ENCODE results near the gene PROSER2. TPM values are rescaled to one million over a fixed set of nuclear protein-coding genes. Genes with fewer than 3 reads are reported as not detected.

PROSER2 gene
- total and polyA plus RNA-seq, 2 of the 13 experiments (the other 11 are each of a cell fraction or from before 2014, with no cell fraction given), result 6.9 to 7.7 TPM

- intact Hi-C loops (cut with micrococcal nuclease; ENCODE audit: unreplicated experiment) (loop anchor here (5.0 kb wide), 1 partner anchor 68 kb away; no protein-coding TSS in a partner anchor), in situ Hi-C loops (cut with HindIII; ENCODE audit: extremely low pct_ligation_motif_present, low pct_unique_long_range_greater_than_20kb) (no loop called here)
- peaks cover 19% of the 10 kb centered on the region for H3K4me1 ChIP-seq (ENCODE audit: insufficient read depth, low read length)
- peaks cover 7 to 29% of the 10 kb centered on the region in 2 experiments; a peak in 3 of 5 replicates for H3K36me3 ChIP-seq (replicated peaks in 1 of 2; ENCODE audit: control insufficient read depth in 1 of 2, insufficient read depth in 2 of 2, low read length in 2 of 2)
- ChIA-PET CTCF (ENCODE audit: low intra/inter-chr PET ratio, low total read pairs) (no interaction called here), POLR2A (no interaction called here)
- H3K9ac ChIP-seq (ENCODE audit: insufficient read depth, low read depth, low read length), result no peak overlapping the region
- FAIRE-seq (no peak), DNase-seq (ENCODE audit: low spot score) (no peak), ATAC-seq (no peak)
- no peaks in the 10 kb centered on the region for H3K79me2 ChIP-seq (ENCODE audit: insufficient read depth, low read length)
- no peaks in the 10 kb centered on the region for H3K27me3 ChIP-seq (ENCODE audit: control insufficient read depth in 1 of 2, insufficient read depth in 2 of 2, low read length in 2 of 2)
- H3K9me3 ChIP-seq (ENCODE audit: low read length), result no peaks in the 10 kb centered on the region
- no peak overlapping the region for H3K4me3 ChIP-seq (replicated peaks in 1 of 3; ENCODE audit: insufficient read depth in 1 of 3, low read depth in 2 of 3, low read length in 3 of 3)
- H2AFZ ChIP-seq (ENCODE audit: low read length), result no peak overlapping the region
- H3K4me2 ChIP-seq (ENCODE audit: low read depth, low read length), result no peak overlapping the region
- no TSS peak for BruUV-seq (replicated peaks)
- no peak overlapping the region for H3K27ac ChIP-seq (ENCODE audit: extremely low read length, insufficient read depth, low read length)
- no peaks in the 10 kb centered on the region for H4K20me1 ChIP-seq (ENCODE audit: insufficient read depth, low read length)
- WGBS (ENCODE audit: low lambda C conversion rate), result 89% methylated on average over 7 of the region's 7 CpGs
- TF ChIP-seq IKZF1 (IDR thresholded peaks at IDR 0.05) (no peak), FOXK2 (IDR thresholded peaks at IDR 0.05) (no peak), HDAC6 (IDR thresholded peaks at IDR 0.05; ENCODE audit: low read depth, low read length) (no peak), ZBTB40 (IDR thresholded peaks at IDR 0.05) (no peak), ZBTB40 (CRISPR knock-in tag; IDR thresholded peaks at IDR 0.05) (no peak), ZNF737 (CRISPR knock-in tag; IDR thresholded peaks at IDR 0.05; ENCODE audit: borderline replicate concordance) (no peak), THYN1 (CRISPR knock-in tag; IDR thresholded peaks at IDR 0.05; ENCODE audit: borderline replicate concordance, low read depth) (no peak), PREB (CRISPR knock-in tag; IDR thresholded peaks at IDR 0.05) (no peak), BORCS8-MEF2B (CRISPR knock-in tag; IDR thresholded peaks at IDR 0.05) (no peak), CENPT (CRISPR knock-in tag; IDR thresholded peaks at IDR 0.05; ENCODE audit: low read depth) (no peak), FOXP1 (IDR thresholded peaks at IDR 0.05) (no peak), FOXP1 (CRISPR knock-in tag; IDR thresholded peaks at IDR 0.05) (no peak), YEATS4 (CRISPR knock-in tag; IDR thresholded peaks at IDR 0.05; ENCODE audit: borderline replicate concordance) (no peak), PTBP1 (IDR thresholded peaks at IDR 0.05; ENCODE audit: low read depth, low read length, poor library complexity, severe bottlenecking) (no peak), GTF3A (CRISPR knock-in tag; conservative IDR thresholded peaks at IDR 0.05) (no peak), EEA1 (CRISPR knock-in tag; IDR thresholded peaks at IDR 0.05; ENCODE audit: borderline replicate concordance) (no peak), EHMT2 (IDR thresholded peaks at IDR 0.05; ENCODE audit: borderline replicate concordance, low read depth, low read length) (no peak), ZNF747 (CRISPR knock-in tag; IDR thresholded peaks at IDR 0.05; ENCODE audit: borderline replicate concordance) (no peak)
Measured at GRCh38 chr10:11919271-11919670, 96.1 kb downstream of the PROSER2 start.

Measured in HepG2 (cell line).